ENCODE results near the gene TMEM39B.
"Not testable (repeated sequence)": the region's sequence is repeated elsewhere in the genome, so short reads cannot be mapped to it uniquely, and the experiment has no call there.

Gene TMEM39B

DNA sequence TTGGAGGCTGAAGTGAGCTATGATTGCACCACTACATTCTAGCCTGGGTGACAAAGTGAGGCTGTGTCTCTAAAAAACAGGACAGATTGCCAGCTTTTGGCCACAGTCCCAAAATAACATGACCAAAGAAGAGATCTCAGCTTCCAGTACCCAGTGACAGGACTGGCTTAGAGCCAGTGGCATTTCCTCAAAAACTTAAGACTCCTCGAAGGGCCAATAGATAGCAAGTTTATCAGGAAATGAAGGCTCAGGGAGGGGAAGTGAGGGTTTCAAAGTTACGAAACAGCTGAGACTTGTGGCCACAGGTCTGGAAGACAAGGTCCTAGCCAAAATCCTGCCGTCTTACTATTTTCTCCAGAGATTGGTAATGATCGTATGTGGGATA lies 6.3 kb upstream of the TMEM39B start:
- peak overlapping the region; percentile 62 for H3K27ac ChIP-seq

DNA sequence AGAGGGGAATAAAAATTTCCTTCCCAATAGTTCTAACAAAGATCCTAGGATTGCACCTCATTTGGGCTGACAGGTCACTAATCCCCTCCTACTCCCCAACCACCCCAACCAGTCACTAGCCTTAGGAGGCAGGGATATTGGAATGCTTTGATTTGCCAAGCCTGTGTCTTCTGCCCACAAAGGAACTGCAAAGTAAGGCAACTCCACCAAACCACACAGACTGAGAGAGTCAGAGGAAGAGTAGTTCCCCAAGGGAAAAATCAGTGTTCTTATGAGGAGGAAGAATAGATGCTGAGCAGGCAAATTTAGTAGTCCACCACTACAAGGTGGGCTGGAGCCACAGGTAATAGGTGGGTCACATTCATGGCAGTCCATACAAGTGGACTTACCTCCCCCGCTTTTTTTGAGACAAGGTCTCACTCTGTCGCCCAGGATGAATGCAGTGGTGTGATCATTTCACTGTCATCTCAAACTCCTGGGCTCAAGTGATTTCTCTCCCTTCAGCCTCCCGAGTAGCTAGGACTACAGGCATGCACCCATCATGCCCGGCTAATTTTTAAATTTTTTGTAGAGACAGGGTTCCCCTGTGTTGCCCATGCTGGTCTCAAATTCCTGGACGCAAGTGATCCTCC lies 3.7 kb upstream of the TMEM39B start:
- DNase-seq (ENCODE audit: low read depth, low spot score), result no peak
- H3K27ac ChIP-seq, result peak overlapping the region; percentile 18

More for the DNA sequence above, 6.3 kb upstream of the TMEM39B start:
- peak; percentile 64 for DNase-seq (ENCODE audit: low read depth, low spot score)

DNA sequence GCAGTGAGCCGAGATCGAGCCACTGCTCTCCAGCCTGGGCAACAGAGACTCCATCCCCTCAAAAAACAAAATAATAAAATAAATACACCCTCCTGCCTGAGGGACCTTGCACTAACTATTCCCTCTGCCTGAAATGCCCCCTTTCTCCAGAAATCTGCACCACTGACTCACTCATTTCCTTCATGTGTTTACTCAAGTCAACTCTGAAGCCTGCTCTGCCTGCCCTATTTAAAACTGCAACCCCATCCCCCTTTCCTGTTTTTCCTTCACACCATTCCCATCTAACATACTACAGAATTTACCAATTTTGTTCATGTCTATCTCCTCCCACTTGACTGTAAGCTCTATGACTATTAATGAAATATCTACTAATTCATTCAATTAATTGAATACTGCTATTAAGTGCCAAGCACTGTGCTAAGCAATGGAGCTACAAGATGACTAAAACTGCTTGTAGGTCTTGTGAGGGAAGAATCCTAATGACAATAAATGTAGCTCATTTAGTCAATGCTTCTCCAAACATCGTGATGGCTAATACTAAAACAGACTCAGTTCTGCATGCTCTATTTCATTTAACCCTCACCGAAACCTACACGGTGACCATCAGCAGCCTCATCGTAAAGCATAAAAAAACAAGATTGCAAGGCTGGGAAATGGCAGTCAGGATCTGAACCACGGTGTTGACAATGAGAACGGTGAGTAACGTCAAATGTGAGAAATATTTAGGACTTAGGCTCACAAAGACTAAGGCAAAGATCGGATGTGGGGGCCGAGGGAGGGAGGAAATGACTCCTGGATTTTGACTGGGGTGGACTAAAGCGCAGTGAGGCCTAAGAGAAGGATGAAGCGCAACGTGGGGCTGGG lies 749 bp upstream of the TMEM39B start:
- peak overlapping the region; percentile 81 for H3K27ac ChIP-seq
- no peak for DNase-seq (ENCODE audit: low read depth, low spot score)

DNA sequence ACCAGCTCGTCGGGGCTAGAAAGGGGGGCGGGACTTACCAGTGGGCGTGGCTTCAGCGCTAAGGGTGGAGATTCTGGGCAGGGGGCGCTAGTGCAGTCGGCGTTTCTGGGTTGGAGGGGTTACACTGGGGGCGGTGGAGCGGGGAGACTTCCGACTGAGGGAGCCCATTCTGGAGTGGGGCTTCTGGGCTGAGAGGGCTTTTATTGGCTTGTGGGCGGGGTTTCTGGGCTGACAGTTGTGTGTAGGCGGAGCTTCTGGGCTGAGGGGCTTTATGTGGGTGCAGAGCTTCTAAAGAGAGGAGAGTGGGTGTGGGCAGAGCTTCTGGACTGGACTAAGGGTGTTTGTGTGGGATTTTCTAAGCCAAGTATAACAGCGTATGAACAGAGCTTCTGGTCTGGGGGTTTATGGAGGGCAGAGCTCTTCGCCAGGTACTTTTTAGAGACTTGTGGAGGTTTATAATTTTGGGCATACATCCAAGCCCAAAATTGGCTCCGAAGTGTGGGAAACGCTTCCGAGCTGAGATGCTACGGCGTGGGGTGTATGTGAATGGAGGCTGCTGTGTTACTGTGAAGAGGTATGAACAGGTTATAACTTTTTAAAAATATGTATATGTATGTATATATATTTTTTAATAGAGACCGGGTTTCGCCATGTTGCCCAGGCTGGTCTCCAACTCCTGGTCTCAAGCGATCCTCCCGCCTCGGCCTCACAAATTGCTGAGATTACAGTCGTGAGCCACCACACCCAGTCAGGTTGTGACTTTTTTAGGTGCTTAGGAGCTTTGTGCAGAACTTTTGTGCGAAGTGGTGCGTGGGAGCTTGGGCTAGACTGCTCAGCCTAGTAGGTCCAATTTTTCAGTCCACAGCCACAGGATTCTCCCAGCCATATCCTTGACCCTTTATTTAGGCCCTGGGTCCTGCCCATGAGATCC lies 825 bp downstream of the TMEM39B start:
- H3K27ac ChIP-seq, result peak overlapping the region; percentile 81
- no peak for DNase-seq (ENCODE audit: low read depth, low spot score)

DNA sequence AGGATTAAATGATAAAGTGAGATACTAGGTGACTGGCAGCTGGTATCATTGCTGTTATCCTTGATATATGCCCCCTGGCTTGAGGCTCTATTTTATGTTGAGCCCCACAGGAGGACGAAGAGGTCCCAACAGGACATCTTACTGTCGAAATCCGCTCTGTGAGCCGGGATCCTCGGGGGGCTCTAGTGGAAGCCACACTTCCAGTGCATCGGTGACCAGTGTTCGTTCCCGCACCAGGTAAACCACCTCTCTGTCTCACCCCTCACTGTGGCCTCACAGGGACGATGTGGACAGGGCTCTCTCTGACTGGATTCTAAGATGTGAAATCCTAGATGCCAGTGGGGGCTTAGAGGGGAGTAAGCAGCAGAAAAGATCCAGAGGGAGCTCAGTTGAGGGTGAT lies 2.1 kb downstream of the TMEM39B start:
- no peak for DNase-seq (ENCODE audit: low read depth, low spot score)
- no peak overlapping the region for H3K27ac ChIP-seq

DNA sequence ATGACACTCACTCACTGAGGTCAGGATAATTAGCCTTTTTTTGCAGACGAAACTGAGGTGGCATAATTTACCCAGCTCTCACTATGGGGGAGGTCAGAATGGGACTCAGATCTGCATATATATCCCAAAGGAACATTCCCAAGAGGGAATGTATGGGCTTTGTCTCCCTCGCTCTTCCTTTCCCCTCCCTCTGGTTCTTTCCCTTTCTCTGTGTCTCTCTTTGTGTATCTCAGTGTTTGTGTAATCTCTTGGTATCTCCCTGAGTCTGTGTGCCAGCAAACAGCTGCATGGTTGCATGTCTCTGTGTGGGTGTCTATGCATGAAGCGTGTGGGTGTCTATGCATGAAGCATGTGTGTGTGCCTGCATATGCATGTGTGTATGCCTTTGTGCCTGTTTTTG lies 4.7 kb downstream of the TMEM39B start:
- DNase-seq (ENCODE audit: low read depth, low spot score), result no peak
- no peak overlapping the region for H3K27ac ChIP-seq

DNA sequence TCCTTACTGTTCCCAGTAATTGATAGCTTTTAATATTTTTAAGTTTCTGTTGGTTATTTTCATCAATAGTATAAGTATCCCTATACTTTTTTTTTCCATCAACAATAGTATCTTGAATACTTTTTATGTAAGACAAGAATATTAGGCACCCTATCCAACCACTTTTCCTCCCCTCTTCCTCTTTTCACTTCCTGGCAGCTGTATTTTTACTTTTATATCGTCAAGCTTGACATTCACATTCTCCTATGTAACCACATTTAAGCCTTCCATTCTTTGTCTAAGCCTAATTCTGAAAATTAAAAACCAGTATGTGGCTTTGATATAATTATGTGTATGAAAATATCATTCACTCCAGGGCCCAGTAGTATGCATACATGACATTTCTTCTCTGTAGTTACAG lies 9.3 kb downstream of the TMEM39B start:
- DNase-seq (ENCODE audit: low read depth, low spot score), result no peak
- no peak overlapping the region for H3K27ac ChIP-seq

DNA sequence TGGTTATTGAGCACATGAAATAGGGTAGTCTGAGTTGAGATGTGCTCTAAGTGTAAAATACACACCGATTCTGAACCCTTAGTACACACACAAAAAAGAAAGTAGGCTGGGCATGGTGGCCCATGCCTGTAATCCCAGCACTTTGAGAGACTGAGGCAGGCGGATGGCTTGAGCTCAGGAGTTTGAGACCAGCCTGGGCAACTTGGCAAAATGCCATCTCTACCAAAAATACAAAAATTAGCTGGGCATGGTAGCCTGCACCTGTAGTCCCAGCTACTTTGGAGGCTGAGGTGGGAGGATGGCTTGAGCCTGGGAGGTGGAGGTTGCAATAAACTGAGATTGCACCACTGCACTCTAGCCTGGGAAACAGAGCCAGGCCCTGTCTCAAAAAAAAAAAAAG lies 13.6 kb downstream of the TMEM39B start:
- not testable (repeated sequence) for DNase-seq (ENCODE audit: low read depth, low spot score); H3K27ac ChIP-seq

DNA sequence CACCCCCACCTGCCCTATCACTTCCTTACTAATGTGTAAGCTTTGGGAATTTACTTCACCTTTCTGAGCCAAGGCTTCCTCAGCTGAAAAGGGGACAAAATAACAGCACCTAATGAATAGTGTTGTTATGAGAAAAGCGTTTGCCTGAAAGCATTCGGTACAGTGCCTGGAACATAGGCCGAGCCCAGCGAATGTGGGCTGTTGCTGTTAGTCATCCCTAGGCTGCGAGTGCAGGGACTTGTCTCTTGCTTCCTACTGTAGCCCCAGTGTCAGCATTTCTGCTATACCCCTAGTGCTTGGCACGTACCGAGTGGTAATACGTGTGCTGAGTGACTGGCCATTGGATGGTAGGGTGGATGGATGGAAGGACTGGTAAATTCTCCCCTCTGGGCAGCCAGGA lies 18.4 kb downstream of the TMEM39B start:
- no peak for DNase-seq (ENCODE audit: low read depth, low spot score)
- no peak overlapping the region for H3K27ac ChIP-seq

DNA sequence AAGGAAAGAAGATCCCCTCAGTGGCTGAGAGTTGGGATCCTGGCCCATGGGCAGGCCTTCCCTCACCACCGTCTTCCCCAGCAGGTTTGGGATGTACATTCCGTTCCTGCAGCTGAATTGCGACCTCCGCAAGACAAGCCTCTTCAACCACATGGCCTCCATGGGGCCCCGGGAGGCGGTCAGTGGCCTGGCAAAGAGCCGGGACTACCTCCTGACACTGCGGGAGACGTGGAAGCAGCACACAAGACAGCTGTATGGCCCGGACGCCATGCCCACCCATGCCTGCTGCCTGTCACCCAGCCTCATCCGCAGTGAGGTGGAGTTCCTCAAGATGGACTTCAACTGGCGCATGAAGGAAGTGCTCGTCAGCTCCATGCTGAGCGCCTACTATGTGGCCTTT lies 18.9 kb downstream of the TMEM39B start:
- no peak for DNase-seq (ENCODE audit: low read depth, low spot score)
- H3K27ac ChIP-seq, result no peak overlapping the region

DNA sequence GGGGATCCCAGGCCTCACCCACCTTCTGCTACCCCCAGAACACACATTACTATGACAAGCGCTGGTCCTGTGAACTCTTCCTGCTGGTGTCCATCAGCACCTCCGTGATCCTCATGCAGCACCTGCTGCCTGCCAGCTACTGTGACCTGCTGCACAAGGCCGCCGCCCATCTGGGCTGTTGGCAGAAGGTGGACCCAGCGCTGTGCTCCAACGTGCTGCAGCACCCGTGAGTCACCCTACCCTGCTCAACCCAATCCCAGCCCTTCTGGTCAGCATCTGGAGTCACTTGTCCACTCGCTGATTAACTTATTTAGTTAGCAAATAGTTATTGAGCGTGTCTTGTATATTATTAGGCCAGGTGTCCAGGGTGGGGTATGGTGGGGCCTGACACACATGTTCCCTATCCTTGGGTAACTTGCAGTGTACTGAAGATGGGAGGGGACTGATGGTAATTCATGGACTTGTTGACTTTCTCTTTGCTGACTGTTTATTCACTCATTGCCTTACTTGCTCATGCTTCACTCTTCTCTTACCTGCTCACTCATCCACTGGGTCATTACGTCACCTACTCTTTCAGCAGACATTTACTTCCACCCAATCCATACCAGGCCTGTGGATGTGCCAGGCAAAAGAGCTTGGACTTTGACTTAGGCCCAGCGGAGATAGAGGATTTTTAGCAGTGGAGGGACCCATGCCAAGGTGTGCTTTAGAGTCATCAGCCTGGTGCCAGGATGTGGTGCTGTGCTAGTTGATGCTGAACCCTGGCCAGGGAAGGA lies 22.2 kb downstream of the TMEM39B start:
- no peak for DNase-seq (ENCODE audit: low read depth, low spot score)
- H3K27ac ChIP-seq, result peak overlapping the region; percentile 35

DNA sequence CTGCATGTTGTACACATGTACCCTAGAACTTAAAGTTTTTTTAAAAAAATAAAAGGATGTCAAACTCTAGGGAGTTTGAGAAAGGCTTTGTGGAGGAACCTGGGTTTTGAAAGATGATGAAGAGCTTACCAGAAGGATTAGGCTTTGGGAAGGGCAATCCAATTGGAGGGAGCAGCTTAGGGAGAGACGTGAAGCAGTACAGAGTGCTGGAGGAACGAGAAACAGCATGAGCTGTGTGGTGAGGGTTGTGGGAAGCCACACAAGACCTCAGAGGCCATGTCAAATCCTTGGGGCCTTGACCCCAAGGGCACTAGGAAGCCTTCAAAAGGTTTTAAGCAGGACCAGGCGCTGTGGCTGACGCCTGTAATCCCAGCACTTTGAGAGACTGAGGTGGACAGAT lies 26.7 kb downstream of the TMEM39B start:
- DNase-seq (ENCODE audit: low read depth, low spot score), result no peak
- no peak overlapping the region for H3K27ac ChIP-seq

DNA sequence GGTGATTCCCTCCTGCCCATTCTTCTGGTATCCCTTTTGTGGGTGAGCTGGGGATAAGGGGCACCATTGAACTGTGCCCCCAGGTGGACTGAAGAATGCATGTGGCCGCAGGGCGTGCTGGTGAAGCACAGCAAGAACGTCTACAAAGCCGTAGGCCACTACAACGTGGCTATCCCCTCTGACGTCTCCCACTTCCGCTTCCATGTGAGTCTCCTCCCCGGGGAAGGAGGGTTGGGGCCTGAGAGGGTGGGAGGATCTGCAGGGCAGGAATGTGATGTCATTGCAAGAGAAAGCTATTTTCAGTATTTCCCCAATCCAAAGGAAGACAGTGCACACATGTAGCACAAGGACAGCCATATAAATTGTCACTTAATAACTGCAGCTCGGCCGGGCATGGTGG lies 27.6 kb downstream of the TMEM39B start:
- DNase-seq (ENCODE audit: low read depth, low spot score), result no peak
- no peak overlapping the region for H3K27ac ChIP-seq

DNA sequence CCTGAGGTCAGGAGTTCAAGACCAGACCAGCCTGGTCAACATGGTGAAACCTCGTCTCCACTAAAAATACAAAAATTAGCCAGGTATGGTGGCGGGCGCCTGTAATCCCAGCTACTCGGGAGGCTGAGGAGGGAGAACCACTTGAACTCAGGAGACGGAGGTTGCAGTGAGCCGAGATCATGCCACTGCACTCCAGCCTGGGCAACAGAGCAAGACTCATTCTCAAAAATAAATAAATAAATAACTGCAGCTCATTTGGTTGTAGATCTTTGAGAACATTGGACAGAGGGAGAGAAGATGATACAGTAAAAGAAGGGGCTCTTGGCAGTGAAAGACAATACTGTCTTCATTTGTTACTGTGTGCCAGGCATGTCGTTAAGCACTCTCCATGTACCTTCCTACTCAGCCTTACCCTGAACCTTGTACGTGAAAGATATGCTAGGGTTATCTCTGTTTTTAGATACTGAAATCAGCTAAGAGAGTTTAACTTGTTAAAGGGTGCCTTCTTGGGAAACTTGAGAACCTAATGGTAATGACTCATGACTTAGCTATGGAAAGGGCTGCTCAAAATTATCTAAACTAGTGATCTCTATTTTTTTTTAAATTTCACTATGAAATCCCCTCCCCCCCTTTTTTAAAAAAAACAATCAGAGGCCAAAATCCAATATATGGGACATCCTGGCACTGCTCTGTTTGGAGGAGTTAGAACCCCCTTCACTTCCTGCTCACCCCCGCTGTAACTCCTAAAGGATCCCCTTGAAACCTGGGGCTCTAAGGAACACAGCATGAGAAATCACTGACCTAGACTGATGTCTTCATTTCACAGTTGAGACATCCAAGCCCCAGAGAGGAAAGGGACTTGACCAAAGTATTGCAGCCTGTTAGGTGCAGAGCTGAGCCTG lies 28.3 kb downstream of the TMEM39B start:
- no peak overlapping the region for H3K27ac ChIP-seq
- no peak for DNase-seq (ENCODE audit: low read depth, low spot score)

DNA sequence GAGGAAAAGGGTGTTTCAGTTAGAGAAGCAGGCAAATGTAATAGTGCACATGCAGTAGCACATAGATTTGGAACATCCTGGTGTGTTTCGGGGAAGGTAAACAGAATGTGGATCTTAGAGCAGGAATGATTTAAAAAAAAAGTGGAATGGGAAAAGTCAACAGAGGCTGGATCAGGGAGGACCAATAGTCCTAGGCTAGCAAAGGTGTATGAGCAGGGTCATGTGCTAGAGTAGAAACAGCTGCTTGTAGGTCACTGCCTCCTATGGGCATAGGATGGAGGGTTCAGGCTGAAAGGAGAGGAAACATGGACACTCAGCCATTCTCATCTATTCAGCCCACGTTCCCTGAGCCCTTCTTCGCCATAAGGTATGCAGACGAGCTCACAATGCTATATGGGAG lies 31.4 kb downstream of the TMEM39B start:
- H3K27ac ChIP-seq, result no peak overlapping the region
- no peak for DNase-seq (ENCODE audit: low read depth, low spot score)

DNA sequence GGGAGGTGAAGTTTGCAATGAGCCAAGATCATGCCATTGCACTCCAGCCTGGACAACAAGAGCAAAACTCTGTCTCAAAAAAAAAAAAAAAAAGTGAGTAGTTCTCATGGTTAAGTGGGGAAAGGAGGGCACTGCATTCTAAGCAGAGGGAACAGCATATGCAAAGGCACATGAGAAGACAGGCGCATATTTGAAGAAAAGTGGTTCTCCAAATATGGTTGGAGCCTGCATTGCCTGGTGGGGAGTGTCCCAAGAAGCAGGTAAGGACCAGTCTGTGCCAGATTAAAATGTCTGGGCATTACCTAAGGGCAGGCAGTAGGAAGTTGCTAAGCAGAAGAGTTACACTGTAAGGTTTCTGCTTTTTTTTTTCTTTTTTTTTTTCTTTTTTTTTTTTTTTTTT lies 32.6 kb downstream of the TMEM39B start:
- DNase-seq (ENCODE audit: low read depth, low spot score), result no peak
- H3K27ac ChIP-seq, result no peak overlapping the region

DNA sequence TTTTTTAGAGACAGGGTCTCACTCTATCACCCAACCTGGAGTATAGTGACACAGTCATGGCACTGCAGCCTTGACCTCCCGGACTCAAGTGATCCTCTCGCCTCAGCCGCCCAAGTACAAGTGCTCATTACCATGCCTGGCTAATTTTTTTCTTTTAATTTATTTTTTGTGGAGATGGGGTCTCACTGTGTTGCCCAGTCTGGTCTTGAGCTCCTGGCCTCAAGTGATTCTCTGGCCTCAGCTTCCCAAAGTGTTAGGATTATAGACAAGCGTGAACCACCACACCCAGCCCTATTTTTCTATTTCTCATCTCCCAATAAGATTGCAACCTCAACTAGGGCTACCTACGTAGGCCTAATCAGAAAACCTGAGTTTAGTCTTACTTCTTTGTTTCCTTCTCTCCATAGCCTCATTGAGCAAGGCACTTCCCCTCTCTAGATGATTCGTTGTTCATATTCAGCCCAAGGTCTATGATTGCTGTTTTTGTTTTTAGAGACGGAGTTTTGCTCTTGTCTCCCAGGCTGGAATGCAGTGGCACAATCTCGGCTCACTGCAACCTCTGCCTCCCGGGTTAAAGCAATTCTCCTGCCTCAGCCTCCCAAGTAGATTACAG lies 34.0 kb downstream of the TMEM39B start:
- no peak overlapping the region for H3K27ac ChIP-seq
- no peak for DNase-seq (ENCODE audit: low read depth, low spot score)

DNA sequence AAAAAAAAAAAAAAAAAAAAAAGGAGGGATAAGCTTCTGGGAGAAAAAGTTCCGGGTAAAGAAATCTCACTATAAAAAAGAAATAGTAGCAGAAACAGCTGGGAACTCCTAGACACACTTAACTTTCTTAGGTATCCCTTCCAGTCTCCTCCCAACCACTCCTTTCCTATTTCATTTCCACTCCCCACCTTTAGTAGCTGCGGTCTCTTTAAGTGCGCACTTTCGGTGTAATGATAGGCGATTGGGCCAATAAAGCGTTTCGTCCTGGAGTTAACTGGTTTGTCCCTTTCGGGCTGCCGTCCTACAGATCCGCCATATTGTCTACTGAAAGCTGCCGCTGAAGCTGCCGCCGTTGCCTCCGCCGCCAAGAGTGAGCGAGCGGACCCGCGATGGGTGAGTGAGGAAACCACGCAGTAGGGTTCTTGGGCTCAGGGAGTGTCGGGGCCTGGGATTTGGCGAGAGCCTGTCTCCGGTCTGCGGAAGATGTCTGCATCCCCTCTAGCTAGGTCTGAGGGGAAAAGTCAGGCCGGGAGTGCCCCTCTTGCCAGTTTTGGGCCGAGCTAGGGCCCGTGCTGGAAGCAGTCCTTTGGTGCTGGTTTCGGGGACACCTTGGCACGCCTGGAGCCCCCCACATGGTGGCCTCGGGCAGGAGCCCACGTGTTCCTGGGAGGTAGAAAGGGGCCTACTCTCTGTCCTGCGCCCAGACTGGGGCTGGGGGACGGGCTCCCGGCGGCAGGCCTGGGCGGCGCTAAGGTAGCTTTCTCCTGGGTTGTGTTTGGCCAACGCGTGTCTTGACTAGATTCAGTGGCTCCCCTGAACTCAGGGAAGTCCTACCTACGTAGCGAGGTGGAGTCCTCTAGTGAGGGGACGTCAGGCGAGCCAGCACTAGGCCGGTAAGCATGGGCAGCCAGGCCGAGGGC lies 35.3 kb downstream of the TMEM39B start, which contains the start of gene KPNA6:
Gene KPNA6, plus strand, starts transcription at position 315 of the 920 bp plus-strand sequence. Its CDS starts 75 bp downstream, at position 390.
- peak; percentile 89 for DNase-seq (ENCODE audit: low read depth, low spot score)
- H3K27ac ChIP-seq, result peak within 1 kb of the TSS; percentile 93

Data from epithelial cell of prostate (primary cell).